Skeletal muscle cell (primary cell): Measurements from ENCODE around the gene ROBO3.

Source experiments
- DNase-seq: peaks from one replicate; pipeline ENCODE4 v3.0.0-alpha.2; 2010; ENCODE audit warnings: low read depth
- H3K4me3 ChIP-seq: 2 replicates; pipeline ENCODE4 v1.5.1; 2011; ENCODE audit warnings: low read depth, mild to moderate bottlenecking, control low read depth, low read length, moderate library complexity

Gene ROBO3, protein sequence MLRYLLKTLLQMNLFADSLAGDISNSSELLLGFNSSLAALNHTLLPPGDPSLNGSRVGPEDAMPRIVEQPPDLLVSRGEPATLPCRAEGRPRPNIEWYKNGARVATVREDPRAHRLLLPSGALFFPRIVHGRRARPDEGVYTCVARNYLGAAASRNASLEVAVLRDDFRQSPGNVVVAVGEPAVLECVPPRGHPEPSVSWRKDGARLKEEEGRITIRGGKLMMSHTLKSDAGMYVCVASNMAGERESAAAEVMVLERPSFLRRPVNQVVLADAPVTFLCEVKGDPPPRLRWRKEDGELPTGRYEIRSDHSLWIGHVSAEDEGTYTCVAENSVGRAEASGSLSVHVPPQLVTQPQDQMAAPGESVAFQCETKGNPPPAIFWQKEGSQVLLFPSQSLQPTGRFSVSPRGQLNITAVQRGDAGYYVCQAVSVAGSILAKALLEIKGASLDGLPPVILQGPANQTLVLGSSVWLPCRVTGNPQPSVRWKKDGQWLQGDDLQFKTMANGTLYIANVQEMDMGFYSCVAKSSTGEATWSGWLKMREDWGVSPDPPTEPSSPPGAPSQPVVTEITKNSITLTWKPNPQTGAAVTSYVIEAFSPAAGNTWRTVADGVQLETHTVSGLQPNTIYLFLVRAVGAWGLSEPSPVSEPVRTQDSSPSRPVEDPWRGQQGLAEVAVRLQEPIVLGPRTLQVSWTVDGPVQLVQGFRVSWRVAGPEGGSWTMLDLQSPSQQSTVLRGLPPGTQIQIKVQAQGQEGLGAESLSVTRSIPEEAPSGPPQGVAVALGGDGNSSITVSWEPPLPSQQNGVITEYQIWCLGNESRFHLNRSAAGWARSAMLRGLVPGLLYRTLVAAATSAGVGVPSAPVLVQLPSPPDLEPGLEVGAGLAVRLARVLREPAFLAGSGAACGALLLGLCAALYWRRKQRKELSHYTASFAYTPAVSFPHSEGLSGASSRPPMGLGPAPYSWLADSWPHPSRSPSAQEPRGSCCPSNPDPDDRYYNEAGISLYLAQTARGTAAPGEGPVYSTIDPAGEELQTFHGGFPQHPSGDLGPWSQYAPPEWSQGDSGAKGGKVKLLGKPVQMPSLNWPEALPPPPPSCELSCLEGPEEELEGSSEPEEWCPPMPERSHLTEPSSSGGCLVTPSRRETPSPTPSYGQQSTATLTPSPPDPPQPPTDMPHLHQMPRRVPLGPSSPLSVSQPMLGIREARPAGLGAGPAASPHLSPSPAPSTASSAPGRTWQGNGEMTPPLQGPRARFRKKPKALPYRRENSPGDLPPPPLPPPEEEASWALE (N-terminal part only)

DNA sequence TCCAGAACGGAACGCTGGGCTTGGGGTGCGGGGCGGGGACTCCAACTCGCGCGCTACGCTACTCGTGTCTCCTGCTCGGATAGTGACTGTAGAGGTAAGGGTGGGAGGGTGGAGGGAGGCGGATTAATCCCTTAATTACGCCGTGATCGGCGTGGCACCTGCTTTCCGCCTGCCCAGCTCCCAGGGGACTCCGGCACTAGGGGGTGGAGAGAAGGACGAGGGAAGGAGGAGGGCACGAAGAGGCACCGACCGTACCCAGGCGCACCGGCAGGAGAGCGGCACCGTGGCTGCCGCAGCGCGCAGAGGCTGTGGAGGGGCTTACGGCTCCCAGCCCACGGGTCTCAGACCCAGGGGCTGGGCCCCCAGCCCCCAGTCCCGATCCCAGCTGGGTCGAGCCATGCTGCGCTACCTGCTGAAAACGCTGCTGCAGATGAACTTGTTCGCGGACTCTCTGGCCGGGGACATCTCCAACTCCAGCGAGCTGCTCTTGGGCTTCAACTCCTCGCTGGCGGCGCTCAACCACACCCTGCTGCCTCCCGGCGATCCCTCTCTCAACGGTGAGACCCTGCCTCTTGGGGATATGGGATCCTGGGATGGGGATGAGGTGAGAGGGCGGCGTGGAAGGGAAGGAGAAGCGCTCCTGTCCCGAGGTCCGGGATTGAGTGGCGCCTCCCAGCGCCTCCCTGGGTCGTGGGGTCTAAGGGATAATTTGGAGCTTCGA lies at the start of gene ROBO3:
Gene ROBO3, plus strand, starts transcription at position 252 of the 721 bp plus-strand sequence. Its CDS starts 146 bp downstream, at position 398.
- DNase-seq, result no peak
- H3K4me3 ChIP-seq, result peak within 1 kb of the TSS; percentile 36

DNA sequence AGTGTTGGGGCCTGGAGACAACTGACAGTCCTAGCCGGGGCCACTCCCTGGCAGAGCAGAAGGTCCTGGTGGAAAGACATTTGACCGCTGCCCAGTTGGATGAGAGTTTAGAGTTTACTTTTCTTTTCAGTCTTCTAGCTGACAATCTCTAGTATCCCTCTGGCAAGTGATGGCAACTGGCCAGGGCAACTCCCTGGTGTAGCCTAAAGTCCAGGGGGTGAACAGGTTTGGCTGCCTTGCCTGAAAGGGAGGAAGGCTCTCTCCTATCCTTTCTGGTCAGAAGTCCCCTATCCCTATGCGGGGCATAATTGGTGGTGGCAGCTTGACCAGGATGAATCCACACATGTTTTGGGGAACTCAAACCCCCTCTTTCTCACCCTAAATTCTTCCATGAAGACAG lies 48.2 kb upstream of the ROBO3 start:
- DNase-seq, result no peak
- no peak overlapping the region for H3K4me3 ChIP-seq

DNA sequence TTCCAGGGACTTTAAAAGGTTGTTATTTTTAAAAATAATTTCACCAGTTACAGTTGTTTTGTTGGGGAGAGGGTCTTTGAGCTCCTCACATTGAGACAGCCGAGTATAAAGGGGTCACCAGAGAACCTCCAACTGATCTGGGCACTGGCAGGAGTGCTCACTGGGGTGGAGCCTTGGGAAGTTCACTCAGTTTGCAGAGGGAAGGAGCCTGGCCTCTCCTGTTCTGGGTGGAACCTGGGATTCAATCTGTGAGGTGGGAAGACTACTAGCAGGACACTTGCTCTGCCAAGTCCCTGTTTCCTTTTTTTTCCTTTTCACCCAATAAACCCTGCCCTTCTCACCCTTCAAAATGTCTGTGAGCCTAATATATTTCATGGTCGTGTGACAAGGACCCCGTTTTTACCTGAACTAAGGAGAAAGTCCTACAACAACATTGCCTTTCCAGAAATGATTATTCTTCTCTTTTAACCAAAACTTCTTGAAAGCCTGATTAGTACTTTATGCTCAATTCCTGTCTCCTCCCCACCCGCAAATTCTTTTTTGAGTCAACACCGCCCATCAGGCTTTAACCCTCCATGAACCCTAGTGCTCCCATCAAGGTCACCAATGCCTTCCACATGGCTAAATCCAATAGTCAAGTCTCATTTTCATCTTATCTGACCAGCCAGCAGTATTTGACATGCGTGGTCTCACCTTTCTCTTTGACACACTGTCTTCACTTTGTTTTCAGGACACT lies 43.1 kb upstream of the ROBO3 start:
- no peak for DNase-seq
- H3K4me3 ChIP-seq, result no peak overlapping the region

DNA sequence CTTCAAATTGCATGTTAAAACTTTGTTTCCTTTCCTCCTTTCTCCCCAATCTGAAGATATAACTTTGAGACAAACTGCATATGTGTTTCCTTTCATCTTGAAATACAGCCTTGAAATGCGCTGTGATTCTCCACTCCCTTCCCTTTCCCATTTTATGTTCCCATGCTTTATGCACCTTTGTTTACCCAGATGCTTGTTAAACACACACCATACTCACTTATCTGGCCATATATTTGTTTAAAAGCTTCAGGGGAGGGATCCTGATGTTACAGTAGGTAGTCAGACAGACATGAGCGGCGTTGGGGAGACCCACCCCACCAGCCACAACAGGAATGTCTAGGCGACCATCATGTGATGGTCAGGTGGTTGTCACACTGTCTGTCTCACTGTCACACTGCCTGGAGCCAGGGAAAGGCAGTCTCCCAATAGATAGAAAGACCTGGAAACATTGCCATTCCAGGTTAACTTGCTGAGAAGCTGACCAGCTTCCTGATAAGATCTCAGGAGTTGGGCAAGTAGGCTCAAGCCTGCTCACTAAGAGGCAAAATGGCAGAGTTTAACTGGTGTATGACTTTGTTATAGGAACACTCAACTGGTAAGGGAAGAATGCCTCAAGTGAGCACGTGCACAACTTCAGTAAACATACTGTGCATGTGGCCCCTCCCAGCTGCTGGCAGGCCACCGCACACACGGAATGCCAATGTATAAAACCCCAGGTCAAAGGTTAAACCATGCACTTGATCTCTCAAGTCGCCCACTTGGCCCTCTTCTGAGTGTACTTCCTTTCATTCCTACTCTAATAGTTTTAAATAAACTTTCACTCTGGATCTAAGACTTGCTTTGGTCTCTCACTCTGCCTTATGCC lies 41.5 kb upstream of the ROBO3 start:
- H3K4me3 ChIP-seq, result no peak overlapping the region
- DNase-seq, result no peak

DNA sequence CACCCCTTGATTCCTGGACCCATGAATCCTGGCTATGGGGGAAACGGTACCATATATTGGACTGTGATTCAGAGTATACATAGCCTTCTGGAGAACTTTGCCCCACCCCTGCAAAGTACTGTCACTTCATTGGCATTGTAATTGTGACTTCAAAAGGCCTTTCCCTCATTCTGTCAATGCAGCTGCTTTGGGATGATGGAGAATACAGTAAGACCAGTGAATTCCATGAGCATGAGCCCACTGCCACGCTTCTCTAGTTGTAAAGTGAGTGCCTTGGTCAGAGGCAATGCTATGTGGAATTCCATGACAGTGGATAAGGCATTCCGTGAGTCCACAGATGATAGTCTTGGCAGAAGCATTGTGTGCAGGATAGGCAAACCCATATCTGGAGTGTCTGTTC lies 39.4 kb upstream of the ROBO3 start:
- no peak for DNase-seq
- H3K4me3 ChIP-seq, result no peak overlapping the region

DNA sequence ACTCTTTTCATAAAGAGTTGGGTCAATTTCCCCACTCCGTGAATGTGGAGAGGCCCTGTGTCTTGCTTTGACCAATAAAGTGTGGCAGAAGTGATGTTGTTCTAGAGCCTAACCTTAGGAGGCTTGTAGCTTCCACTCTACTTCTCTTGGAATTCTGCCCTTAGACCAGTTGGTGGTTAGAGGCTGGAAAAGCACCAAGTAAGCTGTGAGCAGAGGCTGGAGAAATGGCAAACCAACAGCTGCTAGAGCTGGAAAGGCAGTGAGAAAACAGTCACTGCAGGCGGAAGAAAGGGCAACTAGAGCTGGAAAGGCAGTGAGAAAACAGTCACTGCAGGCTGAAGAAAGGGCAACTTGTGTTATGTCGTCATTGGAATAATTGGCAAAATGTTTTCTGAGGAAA lies 35.2 kb upstream of the ROBO3 start:
- no peak for DNase-seq
- no peak overlapping the region for H3K4me3 ChIP-seq

DNA sequence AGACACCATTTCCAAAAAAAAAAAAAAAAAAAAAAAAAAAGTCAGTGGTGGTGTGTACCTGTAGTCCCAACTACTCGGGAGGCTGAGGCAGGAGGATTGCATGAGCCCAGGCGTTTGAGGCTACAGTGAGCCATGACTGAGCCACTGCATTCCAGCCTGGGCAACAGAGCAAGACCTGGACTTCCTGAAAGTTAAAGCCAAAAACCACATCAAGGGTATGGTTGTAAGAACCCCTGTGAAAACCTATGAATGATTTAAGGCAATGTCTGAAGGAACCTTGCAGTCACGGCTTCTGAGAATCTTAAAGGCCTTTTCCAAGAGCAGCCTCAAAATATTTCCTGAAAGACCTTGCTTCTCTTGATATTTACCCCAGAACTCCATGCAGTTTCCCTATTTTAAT lies 34.5 kb upstream of the ROBO3 start:
- DNase-seq, result no peak
- no peak overlapping the region for H3K4me3 ChIP-seq

DNA sequence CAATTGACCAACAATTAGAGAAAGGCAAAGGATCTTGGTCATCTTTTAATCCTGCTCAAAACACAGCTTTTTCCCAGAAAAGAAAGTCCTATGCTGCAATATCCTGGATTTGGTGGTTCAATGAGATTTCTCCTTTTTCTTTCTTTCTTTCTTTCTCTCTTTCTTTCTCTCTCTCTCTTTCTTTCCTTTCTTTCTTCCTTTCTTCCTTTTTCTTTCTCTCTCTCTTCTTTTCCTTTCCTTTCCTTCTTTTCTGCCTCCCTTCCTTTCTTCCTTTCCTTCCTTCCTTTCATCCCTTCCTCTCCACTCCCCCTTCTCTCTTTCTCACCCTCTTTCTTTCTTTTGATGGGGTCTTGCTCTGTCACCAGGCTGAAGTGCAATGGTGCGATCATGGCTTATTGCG lies 33.3 kb upstream of the ROBO3 start:
- no peak for DNase-seq

DNA sequence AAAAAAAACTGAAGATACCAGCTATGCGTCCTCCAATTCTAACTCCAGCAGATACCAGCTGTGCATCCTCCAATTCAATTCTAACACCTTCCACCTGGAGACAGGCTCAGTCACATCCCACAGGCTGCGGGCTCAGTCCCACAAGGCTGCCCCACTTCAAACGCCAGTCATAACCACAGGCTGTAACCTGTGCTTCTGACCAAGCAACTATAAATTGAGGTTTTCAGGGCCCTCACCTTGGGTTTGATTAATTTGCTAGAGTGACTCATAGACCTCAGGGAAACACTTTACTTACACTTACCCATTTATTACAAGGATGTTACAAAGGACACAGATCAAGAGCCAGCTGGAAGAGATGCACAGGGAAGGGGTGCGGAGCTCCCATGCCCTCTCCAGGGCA lies 32.7 kb upstream of the ROBO3 start:
- no peak for DNase-seq
- H3K4me3 ChIP-seq, result no peak overlapping the region

More for the DNA sequence above, 33.3 kb upstream of the ROBO3 start:
- H3K4me3 ChIP-seq, result no peak overlapping the region

DNA sequence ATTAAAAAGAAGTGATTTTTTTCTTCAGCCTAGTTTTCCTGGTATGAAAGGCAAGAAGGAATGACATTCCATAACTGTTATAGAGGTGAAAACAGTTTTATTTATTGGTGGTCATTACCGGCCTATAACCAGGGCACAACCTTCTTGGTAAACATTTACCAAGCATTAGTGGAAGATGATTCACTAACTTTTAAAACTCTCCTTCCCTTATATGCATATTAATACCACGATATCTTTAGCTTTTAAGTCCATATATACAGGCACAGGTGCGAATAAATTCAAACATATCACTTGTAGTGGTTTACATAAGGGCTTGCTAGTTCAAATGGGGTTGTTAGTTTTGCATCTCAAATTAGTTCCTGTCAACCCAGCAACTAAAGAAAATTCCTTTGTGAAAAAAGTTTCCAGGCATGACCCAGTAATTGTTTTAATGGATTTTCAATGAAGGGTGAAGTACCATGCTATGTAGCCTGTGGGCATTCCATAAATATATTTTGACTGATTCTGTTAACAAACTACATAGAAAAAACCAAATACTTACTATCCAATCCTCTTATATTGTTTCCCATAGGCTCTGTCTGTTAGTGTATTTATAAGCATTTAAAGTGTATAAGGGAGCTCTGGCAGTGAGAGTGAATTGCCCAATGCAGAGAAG lies 30.6 kb upstream of the ROBO3 start:
- DNase-seq, result no peak
- no peak overlapping the region for H3K4me3 ChIP-seq

DNA sequence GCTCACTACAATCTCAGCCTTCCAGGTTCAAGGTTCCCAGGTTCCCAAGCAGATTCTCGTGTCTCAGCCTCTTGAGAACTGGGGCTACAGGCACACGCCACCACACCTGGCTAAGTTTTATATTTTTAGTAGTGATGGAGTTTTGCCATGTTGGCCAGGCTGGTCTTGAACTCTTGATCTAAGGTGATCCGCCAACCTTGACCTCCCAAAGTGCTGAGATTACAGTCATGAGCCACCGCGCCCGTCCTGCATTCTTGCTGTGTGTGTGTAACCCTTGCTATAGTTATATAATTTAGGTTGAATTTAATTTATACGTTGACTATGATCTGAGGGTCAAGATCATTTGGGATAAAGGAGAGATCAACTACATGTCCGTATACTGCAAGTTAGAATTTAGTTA lies 29.3 kb upstream of the ROBO3 start:
- DNase-seq, result no peak
- no peak overlapping the region for H3K4me3 ChIP-seq

DNA sequence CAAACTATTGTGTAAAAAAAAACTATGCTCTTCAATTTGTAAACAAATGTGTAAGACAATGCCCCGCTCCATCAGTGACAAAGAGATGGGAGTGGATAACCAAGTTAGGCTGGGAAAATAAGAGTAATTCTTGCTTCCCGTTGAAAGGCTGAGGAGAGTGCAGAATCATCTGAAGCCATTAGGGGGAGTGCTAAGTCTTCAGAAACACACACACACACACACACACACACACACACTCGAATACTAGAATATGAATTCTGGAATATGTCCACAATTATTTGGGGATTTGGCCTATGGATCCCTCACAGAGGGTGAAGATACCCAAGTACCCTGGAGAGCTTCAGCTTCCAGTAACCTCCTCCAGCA lies 27.8 kb upstream of the ROBO3 start:
- H3K4me3 ChIP-seq, result no peak overlapping the region
- DNase-seq, result peak; percentile 74

DNA sequence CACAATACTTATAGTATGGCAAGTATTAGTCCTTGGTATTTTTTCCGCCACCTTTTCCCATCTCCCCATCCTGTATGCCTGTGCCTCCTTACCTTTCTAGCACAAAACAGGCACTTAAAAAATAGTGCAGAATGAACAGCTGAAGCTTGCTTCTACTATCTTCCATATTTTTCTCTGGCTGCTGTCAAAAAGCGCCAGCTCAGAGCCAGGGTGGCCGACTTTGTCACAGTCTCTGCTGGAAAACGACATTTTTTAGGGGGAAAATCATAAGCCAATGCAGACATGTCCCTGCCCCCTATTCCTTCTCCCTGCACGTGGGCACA lies 26.5 kb upstream of the ROBO3 start:
- DNase-seq, result no peak
- H3K4me3 ChIP-seq, result peak overlapping the region; percentile 45

DNA sequence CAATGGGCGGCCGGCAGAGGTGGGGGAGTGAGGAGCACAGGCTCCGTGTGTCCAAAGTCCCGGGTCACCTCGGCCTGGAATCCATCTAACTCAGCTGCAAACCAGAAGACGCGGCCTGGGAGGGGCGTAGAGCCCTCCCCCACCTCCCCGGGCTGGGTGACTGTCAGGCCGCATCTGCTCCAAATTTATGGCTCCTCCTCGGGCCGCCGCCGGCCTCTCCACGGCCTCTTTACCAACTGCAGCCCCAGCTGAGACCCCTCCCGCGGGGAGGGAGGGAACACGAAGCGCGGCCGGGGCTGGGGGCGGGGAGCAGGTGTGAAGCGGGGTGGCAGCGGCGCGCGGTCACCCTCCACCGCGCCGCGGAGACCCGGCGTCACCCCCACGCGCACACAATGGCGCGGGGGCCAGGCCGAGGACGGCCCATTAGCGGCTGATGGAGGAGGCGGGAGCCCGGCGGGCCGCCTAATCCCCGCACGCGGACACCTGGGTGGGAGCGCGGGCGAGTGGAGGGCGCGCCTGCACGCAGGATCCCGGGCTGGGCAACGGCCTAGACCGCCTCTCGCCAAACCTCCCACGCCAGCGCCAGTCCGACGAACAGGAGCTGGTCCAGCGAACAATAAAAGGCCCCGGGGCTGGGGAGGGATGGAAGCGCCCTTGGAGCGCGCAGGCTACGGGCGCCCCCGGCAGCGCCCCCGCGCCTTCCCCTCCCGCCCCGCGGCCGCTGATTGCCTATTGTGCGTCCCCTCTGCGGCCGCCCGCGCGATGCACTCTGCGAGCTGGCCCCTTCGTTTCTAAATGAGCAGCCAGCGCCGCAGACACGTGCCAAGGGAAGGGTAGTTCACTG lies 25.9 kb upstream of the ROBO3 start:
- no peak for DNase-seq
- peak overlapping the region; percentile 45 for H3K4me3 ChIP-seq

DNA sequence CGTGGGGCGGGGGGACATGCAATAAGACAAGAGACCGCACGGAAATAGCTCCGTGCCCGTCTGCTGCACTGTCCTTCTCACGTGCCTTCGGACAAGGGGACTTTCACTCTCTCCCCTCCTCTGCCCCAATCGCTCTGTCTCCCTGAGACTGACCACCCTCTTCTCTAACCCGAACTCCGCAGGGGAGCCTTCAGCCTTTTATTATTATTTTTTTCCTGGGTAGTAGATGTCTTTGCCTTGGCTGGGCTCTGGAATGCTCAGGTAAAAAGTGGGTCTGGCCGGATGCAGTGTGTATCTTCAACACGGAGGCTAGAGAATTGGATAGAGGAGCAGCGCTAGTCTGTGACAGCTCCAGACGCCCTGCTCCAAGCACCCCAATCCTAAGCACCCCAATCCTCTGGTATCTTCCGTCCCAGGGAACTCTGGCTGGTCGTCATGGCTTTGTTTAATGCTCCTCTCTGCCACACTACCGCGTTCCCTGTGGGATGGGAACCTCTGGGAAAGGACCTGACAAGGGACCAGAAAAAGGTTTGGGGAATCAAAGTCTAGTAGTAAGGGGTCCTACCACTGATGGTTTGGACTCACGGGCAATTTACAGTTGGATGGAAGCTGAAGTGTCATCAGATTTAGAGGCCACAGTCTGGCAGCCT lies 25.1 kb upstream of the ROBO3 start:
- DNase-seq, result no peak
- H3K4me3 ChIP-seq, result peak overlapping the region; percentile 45

DNA sequence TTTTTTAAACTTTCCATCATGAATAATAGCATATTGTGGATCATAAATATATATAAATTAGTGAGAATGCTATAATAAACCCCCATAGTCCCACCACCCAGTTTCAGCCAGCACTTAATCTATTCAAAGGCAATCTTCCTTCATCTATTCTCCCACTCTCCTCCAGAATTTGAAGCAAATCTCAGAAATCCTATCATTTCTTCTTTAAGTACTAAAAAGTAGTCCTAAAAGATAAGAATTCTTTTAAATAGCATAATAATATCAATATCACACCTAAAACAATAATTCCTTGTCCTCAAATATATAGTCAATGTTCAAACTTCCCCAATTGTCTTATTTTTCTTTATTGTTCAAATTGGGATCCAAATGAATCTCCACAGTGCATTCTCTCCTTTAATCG lies 24.6 kb upstream of the ROBO3 start:
- no peak overlapping the region for H3K4me3 ChIP-seq

More for the DNA sequence above, 24.6 kb upstream of the ROBO3 start:
- no peak for DNase-seq
